ENCODE data around the gene ETV1. TPM values are rescaled to one million over a fixed set of nuclear protein-coding genes. Genes with fewer than 3 reads are reported as not detected.
A peak's percentile ranks its signal among the peaks of the same experiment; 100 is the strongest.

The ETV1 gene
- total RNA-seq, 1 experiment from 2014 or later: 23.3 TPM

- peak; percentile 68 for DNase-seq (ENCODE audit: low read depth, low spot score)
- no peaks in the 10 kb centered on the region for H4K20me1 ChIP-seq (ENCODE audit: insufficient read depth)
- no peak overlapping the region; a peak in 1 of 4 replicates for H3K4me3 ChIP-seq (replicated peaks in 1 of 2; ENCODE audit: low read depth in 1 of 2, low read length in 2 of 2)
- H3K9me2 ChIP-seq (ENCODE audit: insufficient read depth): no peaks in the 10 kb centered on the region
- intact Hi-C loops (cut with micrococcal nuclease): loop anchor here (10.0 kb wide), 1 partner anchor 546 kb away; no protein-coding TSS in a partner anchor
- BruUV-seq (replicated peaks): no TSS peak
- no peaks in the 10 kb centered on the region for H3K79me2 ChIP-seq (ENCODE audit: insufficient read depth, low read length)
- RAD21 ChIA-PET (ENCODE audit: low non-redundant PET in 1 of 2, low total read pairs in 2 of 2, uncharacterized antibody in 2 of 2, unreplicated experiment in 2 of 2): no interaction called here
- H3K4me1 ChIP-seq (ENCODE audit: control insufficient read depth in 1 of 2, insufficient read depth in 2 of 2, low read length in 2 of 2): peaks cover 35 to 37% of the 10 kb centered on the region in 2 experiments
- no peaks in the 10 kb centered on the region for H3K9me3 ChIP-seq (ENCODE audit: control insufficient read depth in 1 of 2, insufficient read depth in 1 of 2, low read depth in 1 of 2, low read length in 2 of 2)
- H3K4me2 ChIP-seq (ENCODE audit: low read length): peak overlapping the region; percentile 49
- peak overlapping the region; percentile 60 for H3K27ac ChIP-seq (ENCODE audit: low read depth, low read length)
- H3K27me3 ChIP-seq (ENCODE audit: insufficient read depth, low read length): no peaks in the 10 kb centered on the region
- POLR2A ChIA-PET: interaction anchor here (0.8 kb wide), 1 partner anchor 8 kb away, joined by 3 read pairs; no protein-coding TSS in a partner anchor
- CTCF ChIA-PET: no interaction called here
- H3K36me3 ChIP-seq (ENCODE audit: control insufficient read depth in 1 of 2, insufficient read depth in 2 of 2, low read length in 2 of 2): no peaks in the 10 kb centered on the region
- peak; percentile 74 for ATAC-seq
- peak overlapping the region; percentile 74 for H2AFZ ChIP-seq (ENCODE audit: low read depth, low read length, poor library complexity, severe bottlenecking)
- no peak overlapping the region for H3K9ac ChIP-seq (ENCODE audit: low read length)
- TF ChIP-seq EGR1 (IDR thresholded peaks at IDR 0.05; ENCODE audit: low read depth) (no peak), CEBPB (IDR thresholded peaks at IDR 0.05; ENCODE audit: low read depth) (peak; percentile 94), ELF1 (IDR thresholded peaks at IDR 0.05; ENCODE audit: borderline replicate concordance, low read depth) (no peak), REST (IDR thresholded peaks at IDR 0.05; ENCODE audit: low read depth) (no peak), SRF (IDR thresholded peaks at IDR 0.05; ENCODE audit: low read depth) (no peak), EZH2phosphoT487 (IDR thresholded peaks at IDR 0.05; ENCODE audit: borderline replicate concordance) (no peak), CBX3 (IDR thresholded peaks at IDR 0.05; ENCODE audit: low read depth) (0 out of 2 replicates have a peak, but pooled peaks have one; percentile 19), FOSL1 (IDR thresholded peaks at IDR 0.05; ENCODE audit: low read depth) (peak; percentile 44), CTCF (IDR thresholded peaks at IDR 0.05 in 2 of 3, conservative IDR thresholded peaks at IDR 0.05 in 1 of 3; ENCODE audit: borderline replicate concordance in 1 of 3, insufficient read depth in 1 of 3, low read depth in 2 of 3, low read length in 2 of 3) (no peak), JUND (IDR thresholded peaks at IDR 0.05) (peak; percentile 66), ZBTB33 (IDR thresholded peaks at IDR 0.05; ENCODE audit: extremely low read depth, insufficient replicate concordance, low read length) (no peak), EZH2 (IDR thresholded peaks at IDR 0.05) (no peak), SIN3A (IDR thresholded peaks at IDR 0.05; ENCODE audit: low read depth) (no peak), TCF7L2 (IDR thresholded peaks at IDR 0.05; ENCODE audit: borderline replicate concordance, extremely low read depth, insufficient read depth, insufficient read length) (peak; percentile 96), SP1 (IDR thresholded peaks at IDR 0.05; ENCODE audit: low read depth) (peak; percentile 37), MAX (IDR thresholded peaks at IDR 0.05) (peak; percentile 27), POLR2AphosphoS5 (IDR thresholded peaks at IDR 0.05; ENCODE audit: low read depth, low read length) (no peak), ZNF274 (IDR thresholded peaks at IDR 0.05; ENCODE audit: low read depth, low read length) (no peak), RAD21 (IDR thresholded peaks at IDR 0.05; ENCODE audit: low read depth) (0 out of 2 replicates have a peak, but pooled peaks have one; percentile 2), POLR2A (IDR thresholded peaks at IDR 0.05; ENCODE audit: borderline replicate concordance, extremely low read depth, insufficient read depth, insufficient read length) (no peak)
These were observed 80.6 kb downstream of the ETV1 start for GRCh38 chr7:13908667-13909397.
